GM19452 (cell line): ENCODE results near the gene TBX1.

Experiments used
- ATAC-seq: cut with Tn5 transposase; IDR thresholded peaks from one replicate; pipeline ENCODE4 v1.9.1; 2021; ENCODE audit not compliant: unreplicated experiment

Gene TBX1

DNA sequence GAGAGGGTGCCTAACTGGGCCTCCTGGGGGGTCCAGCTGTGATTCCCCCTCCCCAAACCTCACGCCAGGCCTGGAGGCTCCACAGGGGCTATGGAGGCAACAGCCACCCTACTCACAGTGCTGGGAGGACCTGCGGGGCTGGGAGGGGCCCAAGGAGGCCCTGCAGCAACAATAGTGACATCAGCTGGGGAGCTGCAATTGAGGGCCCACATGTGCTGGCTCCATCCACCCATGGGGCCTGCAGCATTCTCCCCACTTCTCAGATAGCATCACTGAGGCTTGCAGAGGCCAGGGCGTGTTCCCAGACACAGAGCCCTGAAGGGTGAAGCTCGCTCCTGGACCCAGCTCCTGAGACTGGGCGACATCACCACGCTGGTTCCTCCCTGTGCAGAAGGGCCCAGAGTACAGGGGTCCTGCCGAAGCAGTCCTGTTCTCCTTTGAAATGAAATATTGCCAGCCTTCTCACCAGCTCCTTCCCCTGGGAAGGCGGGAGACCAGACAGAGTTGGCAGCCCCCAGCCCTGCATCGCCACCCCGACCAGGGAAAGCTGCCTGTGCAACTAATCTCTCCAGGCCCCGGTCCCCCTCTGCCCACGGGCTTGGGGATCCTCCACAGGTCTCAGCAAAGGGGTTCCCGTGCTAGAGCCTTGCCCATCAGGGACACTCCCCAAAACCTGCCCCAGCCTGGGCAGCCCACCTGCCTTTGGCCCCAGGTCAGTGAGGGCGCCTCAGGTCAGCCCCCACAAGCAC, 8.9 kb upstream of the TBX1 start:
- ATAC-seq = no peak

DNA sequence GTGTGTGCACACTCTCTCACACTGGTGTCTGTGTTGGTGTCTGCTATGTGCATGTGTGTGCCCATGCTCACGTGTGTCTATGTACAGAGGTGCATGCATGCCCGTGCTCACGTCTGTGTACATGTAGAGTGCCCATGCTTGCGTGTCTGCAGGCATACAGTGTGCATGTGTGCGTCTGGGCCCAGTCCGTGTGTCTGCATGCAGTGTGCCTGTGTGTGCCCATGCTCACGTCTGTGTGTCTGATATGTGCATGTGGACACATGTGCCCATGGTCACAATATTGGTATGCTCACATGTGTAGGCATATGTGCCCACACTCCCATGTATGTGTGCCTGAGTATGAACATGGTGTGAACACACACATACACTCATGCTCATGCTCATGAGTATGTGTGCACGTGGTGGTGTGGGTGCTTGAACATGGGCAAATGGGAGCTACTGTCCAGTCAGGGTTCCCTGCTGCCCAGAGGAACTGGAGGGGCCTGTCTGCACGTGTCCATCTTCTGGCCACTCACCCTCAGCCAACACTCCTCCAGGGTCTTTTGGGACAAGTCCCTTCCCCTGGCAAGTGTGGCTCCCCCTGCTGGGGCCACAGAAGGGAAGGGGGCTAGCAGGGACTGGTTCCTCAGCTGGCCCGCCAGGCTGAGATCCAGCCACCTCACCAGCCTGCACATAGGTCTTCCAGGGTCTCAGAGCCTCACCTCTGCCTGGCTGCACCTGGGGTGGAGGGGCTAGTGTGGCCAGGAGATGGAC, 7.3 kb upstream of the TBX1 start:
- ATAC-seq = no peak

DNA sequence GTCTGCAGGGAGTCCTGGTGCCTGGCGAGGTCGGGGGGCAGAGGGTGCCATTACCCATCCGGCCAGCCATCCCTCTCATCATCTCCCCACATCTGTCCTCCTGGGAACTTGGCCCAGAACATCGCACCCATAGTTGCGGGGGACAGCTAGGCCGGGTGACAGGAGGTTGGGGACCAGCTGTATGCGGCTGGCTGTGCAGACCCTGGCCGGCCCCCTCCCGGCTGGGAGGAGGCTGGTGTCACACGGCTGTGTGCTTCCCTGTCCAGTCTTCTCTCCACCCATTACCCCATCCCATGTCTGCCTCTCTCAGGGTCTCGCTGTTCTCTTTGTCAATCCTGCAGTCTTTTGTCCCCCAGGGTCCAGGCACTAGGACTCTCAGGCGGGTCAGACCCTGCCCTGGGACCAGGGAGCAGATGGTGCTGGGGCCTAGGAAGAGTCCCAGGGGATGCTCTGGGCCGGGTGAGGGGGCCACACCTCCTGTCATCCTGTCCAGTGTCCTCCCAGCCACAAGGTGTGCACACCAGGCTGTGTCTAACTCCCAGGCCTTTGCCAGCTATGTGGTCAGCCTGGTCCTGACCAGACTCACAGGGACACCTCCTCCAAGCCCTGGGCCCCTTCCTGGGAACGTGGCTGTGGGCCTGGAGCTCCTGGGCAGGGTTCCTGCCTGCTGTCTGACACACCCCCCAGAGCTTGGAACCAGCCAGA, 6.4 kb upstream of the TBX1 start:
- ATAC-seq = no peak

DNA sequence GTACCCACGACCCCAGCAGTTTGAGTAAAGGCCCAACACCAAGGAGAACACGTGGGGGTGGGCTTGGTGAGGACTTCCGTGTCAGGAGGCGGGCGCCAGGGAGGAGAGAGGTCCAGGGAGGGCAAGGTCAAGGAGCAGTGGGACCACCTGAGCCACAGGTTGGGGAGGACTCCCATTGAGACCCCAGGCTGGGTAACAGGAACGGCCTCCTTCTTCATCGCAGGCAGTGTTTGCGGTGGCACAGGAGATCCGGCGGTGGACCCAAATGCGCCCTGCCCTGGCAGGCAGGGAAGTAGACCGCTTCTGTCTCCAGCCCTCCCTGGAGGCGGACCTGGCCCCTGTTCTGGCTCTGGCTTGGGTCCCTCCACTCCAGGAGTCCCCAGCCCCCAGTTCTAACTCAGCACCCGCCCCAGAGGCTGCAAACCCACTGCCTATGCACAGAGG, 5.9 kb upstream of the TBX1 start:
- no peak for ATAC-seq

- ATAC-seq = no peak
Observed at GRCh38 chr22:19755145-19755710, 5.3 kb upstream of the TBX1 start.

GRCh38 chr22:19755722-19756287, 4.8 kb upstream of the TBX1 start:
- ATAC-seq = no peak

GRCh38 chr22:19756288-19757128, 4.1 kb upstream of the TBX1 start:
- no peak for ATAC-seq

- ATAC-seq = no peak
Observed at GRCh38 chr22:19757140-19757984, 3.2 kb upstream of the TBX1 start.

DNA sequence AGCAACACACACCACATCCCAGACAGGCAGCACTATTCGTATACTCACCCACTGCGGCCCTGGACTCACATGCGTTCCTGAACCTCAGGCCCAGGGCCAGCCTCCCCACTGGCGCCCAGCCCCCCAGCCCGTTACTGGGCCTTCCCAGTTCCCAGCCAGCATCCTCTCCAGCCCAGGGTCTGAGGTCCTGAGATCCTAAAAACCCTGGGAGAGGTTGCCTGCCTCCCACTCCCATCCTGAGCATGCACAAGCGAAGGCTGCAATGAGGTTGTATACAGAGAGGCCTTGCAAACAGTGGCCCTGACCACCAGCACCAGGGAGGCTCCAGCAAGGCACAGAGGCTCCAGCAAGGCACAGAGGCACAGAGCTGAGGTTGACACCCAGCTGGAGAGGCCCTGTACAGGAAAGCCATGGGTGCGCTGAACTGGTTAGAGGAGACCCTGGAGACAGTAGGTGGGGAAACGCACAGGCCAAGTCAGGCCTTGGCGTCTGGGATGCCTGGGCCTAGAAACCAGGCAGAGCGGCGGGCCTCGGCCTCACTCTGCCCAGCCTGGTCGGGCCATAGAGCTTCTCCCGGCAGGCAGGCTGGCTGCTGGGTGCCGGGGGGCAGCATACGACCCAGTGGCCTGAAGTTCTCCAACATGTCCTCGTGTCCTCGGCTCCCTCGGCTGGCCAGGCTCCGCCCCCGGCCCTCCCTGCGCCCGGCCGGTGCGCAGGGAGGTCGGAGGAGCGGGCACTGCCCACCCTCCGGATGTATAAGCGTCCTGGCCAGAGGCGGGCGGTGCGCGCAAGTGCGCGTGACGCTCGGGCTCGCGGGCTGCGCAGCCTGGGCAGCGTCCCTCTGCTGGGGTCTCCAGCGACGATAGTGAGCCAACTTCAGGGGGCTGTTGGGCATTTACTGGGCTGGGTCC, 2.3 kb upstream of the TBX1 start:
- no peak for ATAC-seq

DNA sequence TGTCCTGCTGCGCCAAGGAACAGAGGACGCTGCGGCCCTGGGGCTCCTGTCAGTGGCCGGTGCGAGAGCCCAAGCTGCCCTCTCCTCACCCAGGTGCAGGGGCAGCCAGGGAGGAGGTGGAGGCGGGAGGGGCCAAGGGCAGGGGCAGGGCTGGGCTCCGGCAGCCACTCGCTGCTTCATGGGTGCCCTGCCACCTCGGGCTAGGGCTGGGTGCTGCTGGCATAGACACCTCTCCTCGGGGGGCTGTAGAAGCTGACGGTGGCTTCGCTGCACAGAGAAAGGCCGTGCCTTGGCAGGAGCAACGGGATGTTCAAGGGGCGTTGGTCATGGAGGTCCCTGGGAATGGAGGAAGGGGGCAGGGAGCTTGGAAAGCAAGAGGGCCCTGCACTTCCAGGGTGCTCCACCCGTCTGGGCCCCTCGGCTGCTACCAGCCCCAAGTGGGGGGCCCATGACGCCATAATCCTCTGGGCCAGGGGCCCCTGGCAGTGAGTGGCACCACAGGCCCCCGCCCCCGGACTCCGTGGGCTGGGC, 1.6 kb upstream of the TBX1 start:
- ATAC-seq = no peak

DNA sequence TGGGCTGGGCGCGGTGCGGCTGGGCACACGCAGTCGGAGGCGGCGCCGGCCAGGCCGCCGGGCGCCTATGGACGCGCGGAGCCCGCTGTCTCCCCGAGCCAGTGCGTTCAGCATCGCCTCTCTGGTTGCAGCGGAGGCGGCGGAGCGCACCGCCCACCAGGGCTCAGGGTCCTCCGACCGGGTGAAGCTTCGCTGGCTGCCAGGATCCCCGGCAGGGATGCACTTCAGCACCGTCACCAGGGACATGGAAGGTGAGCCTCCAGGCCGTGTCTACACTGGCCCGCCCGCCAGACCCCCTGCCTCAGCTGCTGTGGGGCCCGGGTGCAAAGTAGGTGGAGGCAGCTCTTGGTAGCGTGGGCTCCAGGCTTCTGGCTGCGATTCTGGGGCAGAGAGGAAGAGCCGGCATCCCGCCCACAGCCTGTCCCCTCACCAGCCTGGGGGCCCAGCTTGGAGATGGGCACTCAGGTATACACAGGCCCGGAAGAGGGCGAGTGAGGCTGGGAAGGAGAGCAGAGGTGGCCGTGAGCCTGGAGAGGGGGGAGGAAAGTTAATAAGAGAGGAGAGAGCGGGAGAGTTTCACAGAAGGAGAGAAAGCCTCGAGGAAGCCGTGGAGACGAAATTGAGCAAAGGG, 1.0 kb upstream of the TBX1 start:
- ATAC-seq = no peak

DNA sequence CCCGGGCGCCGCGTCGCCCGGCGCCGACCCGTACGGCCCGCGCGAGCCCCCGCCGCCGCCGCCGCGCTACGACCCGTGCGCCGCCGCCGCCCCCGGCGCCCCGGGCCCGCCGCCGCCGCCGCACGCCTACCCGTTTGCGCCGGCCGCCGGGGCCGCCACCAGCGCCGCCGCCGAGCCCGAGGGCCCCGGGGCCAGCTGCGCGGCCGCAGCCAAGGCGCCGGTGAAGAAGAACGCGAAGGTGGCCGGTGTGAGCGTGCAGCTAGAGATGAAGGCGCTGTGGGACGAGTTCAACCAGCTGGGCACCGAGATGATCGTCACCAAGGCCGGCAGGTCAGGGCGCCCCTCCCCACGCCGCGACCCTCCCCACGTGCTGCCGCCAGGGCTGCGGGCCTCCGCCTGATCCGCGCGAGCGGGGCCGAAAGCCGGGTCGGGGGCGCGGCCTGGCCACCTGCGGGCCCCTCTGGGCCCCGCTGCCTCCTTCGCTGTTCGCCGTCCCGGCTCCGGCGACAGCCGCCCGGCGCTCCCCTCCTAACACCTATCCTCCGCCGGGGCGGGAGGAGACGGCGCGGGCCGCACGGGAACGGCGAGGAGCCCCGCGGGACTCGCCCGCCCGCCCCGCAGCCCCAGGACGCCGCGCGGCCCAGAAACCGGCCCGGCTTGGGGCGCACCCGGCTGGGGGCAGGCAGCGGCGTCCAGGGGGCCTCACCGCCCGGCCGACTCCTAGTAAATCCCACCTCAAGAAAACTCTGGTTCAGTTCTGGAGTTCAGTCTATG, 560 bp downstream of the TBX1 start:
- ATAC-seq = no peak

GRCh38 chr22:19761725-19762567, 1.4 kb downstream of the TBX1 start:
- no peak for ATAC-seq

- ATAC-seq = no peak
Observed at GRCh38 chr22:19762568-19763457, 2.2 kb downstream of the TBX1 start.
